NOMO-1 (cell line): ENCODE data around the gene MVB12B.

Experiments used
- DNase-seq, 2 experiments: peaks; one replicate each; lab custom pipeline; 2025; ENCODE audit not compliant: unreplicated experiment in 2 of 2; lab: John Stamatoyannopoulos, UW

Gene MVB12B

DNA sequence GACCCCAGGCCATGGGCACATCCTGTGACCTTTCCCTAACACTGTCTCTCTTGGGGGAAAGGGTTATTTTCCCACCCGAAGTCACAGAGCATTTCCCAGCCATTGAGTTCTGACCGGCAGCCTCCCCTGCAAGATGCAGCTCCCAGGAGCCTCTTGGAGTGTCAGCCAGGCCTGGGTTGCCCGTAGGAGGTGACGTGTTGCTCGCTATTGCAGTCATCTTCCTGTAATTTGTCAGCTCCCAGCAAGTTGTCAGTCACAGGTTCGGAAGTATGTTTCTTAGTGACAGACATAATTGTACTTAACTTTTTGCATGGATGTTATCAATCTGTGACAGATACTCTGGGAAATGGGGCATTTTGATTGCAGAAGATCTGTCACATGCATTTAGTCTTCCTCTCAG lies 74.5 kb downstream of the MVB12B start:
- DNase-seq, result no peak

- no peak for DNase-seq
Observed at GRCh38 chr9:126401581-126401980, 75.0 kb downstream of the MVB12B start.

GRCh38 chr9:126403397-126403796 lies 76.8 kb downstream of the MVB12B start:
- DNase-seq, result no peak

GRCh38 chr9:126404459-126404858 lies 77.8 kb downstream of the MVB12B start:
- no peak for DNase-seq

- no peak for DNase-seq
Observed at GRCh38 chr9:126406075-126406667, 79.5 kb downstream of the MVB12B start.

DNA sequence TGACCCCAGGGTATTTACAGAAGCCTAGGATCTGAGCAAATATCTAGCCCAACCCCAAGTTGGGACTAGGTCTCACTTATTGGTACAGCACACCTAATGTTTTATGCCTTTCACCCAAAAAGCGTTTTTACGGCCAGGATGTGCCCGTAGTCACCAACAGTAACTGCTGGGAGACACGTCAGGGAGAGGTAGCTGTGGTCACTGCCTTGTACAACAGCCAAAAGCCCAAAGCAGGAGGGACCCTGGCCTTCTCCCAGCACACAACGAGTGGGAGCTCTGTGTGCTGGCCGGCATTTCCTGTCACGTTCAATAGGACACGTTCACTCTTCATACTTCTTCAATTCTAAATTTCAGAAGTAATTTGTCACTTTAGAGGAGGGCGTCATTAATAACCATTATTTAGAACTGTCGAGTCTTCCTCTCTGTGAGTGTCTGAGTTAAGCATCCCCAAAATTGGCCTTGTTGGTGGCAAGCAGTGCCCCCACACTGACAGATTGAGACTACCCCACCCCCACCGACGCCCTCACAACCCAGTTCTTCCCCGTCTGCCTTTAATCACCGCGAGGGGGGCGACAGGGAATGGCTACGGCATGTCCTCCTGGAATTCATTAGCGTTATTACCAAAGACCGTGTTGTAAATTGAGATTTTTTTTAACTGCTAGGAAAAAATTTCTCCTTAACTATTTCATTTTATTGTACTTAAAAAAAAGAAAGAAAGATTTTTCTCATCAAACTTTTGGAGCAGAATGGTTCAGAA lies 80.7 kb downstream of the MVB12B start:
- no peak for DNase-seq

DNA sequence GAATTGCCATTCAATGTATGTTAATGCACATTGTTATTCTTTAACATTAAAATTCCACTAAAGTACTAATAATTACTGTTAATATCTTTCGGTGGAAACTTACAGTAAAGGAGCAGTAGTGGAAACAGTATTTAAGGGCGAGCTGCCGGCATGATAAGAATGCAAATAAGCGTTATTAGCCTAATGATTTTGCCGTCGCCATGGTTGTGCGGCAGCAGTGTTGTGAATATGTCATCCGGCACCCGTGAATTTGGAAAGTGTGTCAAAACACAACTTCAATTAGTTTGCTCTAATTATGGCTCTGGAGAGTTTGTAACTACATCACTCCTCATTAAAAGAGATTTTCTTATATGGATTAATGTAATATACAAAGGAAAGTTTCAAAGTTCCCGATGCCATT lies 81.4 kb downstream of the MVB12B start:
- no peak for DNase-seq

DNA sequence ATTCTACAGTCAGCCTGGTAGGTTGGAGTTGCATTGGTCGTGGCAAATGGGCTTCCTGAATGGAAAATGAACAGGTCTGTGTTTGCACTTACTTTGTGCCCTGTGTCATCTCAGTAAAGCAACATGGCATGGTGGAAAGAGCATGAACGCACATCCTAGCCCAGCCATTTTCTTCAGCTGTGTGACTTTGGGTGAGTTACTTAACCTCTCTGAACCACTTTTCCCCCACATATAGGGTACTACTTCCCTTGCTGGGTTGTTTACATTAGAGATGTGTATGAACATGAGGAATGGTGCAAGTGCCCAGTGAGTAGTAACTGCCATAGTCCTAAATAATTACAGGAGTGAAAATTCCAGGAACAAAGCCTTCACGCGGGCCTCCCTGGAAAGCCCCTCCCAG lies 83.6 kb downstream of the MVB12B start:
- no peak for DNase-seq

DNA sequence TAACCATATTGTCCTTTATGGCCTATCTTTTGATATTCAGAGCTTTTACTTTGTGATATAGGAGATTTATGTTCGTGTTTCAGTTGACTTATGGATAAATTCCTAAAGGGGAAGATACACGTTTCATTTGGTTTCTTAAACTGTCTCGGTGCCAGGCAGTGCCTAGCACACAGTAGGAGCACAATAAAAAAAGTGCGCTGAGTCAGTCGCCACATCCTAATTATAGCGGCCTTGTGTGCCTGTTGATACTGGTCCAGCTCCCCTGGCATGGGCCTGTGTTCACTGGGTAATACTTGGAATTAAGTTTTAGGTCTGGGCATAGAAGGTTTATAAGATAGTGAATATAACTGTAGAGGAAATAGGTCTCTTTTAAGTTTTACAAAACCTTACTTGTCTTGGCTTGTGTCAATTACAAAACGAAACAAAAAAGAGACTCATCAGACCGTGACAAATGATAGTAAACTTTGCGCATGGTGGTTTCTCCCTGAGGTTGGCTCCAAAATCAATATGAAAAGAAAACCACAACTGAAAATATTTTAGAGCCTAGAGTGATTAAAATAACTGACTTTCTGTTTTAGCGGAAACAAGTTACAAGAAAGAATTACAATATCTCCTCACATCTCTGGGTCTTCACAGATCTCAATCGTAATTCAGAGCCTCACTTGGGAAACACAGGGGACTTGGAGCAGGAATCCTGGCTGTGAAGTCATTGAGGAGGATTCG lies 84.8 kb downstream of the MVB12B start:
- DNase-seq, result no peak

DNA sequence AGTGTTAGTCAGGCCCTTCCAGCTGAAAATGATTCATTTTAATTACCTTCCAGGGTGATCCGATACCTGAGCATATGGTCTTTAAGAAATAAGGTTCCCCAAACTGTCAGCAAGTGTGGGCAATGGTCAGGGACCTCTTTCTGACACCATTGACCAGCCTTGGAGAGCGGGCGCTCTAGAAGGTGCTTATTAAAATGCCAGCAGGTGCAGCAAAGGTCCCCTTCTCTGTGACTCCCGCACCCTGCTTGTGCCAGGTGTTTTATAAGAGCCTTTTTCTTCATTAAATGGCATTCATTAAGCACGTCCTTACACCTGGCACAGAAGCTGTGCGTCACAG lies 85.3 kb downstream of the MVB12B start:
- no peak for DNase-seq

- no peak for DNase-seq
Observed at GRCh38 chr9:126412905-126413304, 86.3 kb downstream of the MVB12B start.

- peak in 1 of 2 experiments; percentile 49 for DNase-seq
Observed at GRCh38 chr9:126413391-126414068, 86.9 kb downstream of the MVB12B start.

- no peak for DNase-seq
Observed at GRCh38 chr9:126415741-126416370, 89.2 kb downstream of the MVB12B start.

DNA sequence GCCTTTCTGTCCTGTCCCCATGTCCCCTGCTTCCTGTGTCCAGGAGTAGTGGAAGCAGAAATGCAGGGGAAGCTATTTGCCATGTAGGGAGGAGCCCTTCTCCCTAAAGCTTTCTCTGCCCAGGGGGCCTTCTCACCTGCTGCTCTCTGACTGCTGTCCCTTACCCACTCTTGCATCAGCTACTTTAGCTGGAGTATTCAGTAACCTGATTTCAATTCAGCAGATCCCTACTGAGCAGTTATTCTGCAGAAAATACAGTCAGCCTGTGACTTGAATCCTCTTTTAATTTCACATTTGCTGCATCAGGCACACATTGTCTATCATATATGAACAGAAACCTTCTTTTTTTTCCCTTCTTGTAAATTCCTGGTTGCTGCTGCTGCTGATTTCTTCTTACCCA lies 90.4 kb downstream of the MVB12B start:
- no peak for DNase-seq

DNA sequence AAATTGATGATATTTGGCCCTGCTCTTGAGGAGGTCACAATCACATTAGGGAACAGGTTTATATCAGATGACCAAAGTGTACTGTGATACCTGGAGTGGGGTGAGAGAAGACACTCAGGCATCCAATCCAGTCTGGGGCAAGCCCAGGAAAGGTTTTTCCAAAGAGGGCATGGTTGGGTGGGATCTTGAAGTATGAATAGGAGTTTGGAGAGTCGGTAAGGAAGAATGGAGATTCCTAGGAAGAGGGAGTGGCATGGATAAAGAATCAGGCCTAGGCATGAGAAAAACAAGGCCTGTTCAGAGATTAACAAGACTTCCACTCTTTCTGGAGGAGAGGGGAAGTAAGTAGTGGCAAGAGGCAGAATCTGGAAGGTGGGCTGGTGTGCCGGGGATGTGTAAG lies 91.1 kb downstream of the MVB12B start:
- no peak for DNase-seq

- DNase-seq, result no peak
Observed at GRCh38 chr9:126418608-126419007, 92.0 kb downstream of the MVB12B start.

GRCh38 chr9:126419475-126419874 lies 92.8 kb downstream of the MVB12B start:
- DNase-seq, result no peak

DNA sequence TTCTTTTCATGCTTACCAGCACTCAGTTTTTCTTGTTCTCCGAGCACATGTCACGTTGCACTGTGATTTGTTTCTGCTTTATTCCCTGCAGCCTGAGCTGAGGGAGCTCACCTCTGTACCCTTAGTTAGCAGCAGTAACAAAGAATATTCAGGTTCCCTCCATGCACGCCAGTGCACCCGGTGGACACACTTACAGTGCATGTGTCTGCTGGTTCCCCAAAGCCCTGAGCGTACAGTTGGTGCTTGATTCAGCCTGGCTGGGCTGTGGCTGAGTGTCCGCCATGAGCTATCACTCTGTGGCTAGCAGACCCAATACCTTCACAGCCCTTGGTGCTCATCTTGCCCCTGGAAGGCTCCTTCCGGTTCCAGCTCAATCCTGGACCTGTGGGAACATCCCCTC lies 93.5 kb downstream of the MVB12B start:
- no peak for DNase-seq

DNA sequence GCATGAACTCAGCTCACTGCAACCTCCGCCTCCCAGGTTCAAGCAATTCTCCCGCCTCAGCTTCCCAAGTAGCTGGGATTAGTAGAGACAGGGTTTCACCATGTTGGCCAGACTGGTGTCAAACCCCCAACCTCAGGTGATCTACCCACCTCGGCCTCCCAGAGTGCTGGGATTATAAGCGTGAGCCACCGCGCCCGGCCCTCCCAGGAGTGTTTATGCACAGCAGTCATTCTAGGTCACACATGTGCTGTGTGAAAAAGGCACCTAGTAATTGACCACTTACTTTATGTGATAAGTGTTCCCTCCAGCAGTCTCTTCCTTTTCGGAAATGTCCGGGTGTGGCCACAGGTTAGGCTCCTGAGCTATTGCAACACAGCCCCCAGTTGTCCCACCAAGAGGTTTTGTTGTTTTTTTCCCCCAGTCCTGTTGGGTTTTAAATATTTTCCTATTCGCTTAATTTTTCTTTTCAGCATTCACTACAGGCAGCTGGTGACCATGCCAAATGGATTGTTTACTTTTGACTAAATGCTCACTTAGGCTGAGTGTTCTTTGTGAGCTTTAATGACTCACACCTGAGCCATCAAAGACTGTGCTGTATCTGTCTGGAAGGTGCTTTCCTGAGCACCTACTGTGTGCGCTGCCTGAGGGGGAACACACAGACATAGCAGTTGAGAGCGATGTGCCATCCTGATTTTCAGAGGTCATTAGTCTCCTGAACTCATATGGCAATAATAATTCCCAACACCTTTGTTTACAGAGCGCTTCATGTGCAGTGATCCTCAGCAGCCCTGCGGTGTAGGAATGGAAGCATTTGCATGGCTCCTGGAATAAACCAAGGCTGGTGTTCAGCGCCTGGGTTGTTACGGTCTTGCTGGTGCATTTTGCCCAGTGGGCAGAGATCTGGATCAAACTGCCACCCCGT lies 94.3 kb downstream of the MVB12B start:
- no peak for DNase-seq
